Measurements from ENCODE around the gene LMO7. TPM values are rescaled to one million over a fixed set of nuclear protein-coding genes. Genes with fewer than 3 reads are reported as not detected.
"Not testable (repeated sequence)": the region's sequence is repeated elsewhere in the genome, so short reads cannot be mapped to it uniquely, and the experiment has no call there.

The LMO7 gene
- total RNA-seq, 1 experiment from 2014 or later: 130 TPM

- DNase-seq (ENCODE audit: low spot score): no peak
Measured at GRCh38 chr13:75699062-75699461, 62.9 kb downstream of the LMO7 start.

GRCh38 chr13:75699717-75700116 is 63.6 kb downstream of the LMO7 start:
- not testable (repeated sequence) for DNase-seq (ENCODE audit: low spot score)

DNA sequence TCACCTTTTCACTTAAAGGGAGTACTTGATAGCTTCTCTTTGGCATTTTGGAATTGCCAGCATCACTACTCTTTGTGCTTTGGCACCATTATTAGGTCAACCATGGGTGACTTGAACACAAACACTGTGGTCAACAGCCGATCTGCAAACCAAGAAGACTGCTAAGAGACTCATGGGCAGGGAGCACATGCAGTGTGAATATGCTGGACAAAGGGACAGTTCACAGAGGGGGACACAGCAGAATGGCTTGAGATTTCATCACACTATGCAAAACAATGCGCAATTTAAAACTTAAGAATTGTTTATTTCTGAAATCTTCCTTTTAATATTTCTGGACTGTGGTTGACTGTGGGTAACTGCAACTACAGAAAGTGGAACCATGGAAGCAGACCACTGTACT is 64.4 kb downstream of the LMO7 start:
- DNase-seq (ENCODE audit: low spot score): no peak

DNA sequence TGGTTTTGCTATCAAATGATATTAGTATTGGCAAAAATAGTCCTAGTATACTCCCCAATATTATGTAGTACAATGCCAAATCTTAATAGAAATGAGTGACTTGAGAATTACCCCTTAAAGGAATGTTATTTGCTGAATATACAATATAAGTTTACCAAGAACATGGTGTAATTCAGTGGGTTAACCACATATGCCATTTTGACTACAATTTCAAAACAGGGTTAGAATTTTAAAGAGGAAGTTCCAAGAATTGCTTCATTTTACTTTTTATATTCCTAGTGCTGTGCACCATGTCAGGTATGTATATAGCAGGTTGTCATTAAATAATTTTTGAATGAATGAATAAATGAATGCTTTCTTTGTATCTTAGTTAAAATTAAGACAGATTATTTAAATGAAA is 66.3 kb downstream of the LMO7 start:
- DNase-seq (ENCODE audit: low spot score): no peak

GRCh38 chr13:75703769-75704168 is 67.6 kb downstream of the LMO7 start:
- no peak for DNase-seq (ENCODE audit: low spot score)

DNA sequence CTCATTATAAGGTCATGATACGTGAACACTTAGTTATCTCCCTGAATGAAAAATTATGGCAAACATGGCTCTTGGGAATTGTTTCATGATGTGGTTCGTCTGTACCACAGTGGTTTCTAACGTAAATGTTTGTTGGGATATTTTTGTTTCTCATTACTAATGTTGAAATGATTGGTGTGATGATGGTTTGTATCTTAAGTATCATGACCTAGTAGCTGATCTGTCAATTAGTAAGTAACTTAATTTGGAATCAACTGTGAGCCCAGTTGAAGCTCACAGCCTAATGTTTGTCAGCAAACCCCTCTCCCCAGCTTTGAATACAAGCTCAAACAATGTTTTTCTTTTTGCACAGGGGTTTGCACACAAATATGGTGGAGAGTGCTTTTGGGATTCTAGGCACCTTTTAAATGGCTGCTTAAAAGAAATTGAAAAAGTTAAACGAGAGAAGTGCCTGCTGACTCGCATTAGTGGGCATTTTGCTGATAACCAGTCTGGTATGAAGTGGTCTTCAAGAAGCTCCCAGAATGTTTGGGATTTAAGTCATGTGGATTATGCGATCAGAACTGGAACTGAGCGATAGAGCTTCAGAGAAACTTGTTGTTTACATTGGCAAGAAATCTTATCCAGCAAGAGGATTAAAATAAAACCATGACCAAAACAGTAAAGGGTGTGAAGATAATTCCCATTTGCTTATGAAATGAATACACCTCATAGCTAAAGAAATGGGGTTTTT is 68.2 kb downstream of the LMO7 start:
- no peak for DNase-seq (ENCODE audit: low spot score)

GRCh38 chr13:75704927-75705288 is 68.8 kb downstream of the LMO7 start:
- peak; percentile 99 for DNase-seq (ENCODE audit: low spot score)

- peak; percentile 82 for DNase-seq (ENCODE audit: low spot score)
Measured at GRCh38 chr13:75705395-75705794, 69.3 kb downstream of the LMO7 start.

- DNase-seq (ENCODE audit: low spot score): no peak
Measured at GRCh38 chr13:75705908-75706307, 69.8 kb downstream of the LMO7 start.

DNA sequence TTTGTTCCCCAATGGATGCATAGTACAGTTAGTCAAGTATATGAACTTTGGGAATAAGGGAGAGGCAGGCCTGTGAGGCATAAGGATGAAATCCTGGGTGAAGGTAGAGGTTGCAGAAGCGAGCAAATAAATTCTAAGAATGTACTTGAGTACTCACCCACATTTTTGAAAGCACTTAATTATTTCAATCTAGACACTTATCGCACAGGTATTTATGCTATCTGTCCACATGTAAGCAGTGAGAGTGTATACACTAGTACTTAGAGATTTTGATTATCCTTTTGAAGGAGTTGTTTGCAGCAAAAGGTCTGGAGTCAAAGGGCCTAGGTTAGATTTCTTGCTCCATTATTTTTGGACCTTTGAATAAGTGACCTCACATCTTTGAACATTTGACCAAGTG is 77.7 kb downstream of the LMO7 start:
- no peak for DNase-seq (ENCODE audit: low spot score)

- peak; percentile 86 for DNase-seq (ENCODE audit: low spot score)
Measured at GRCh38 chr13:75715601-75716523, 79.7 kb downstream of the LMO7 start.

- DNase-seq (ENCODE audit: low spot score): no peak
Measured at GRCh38 chr13:75717525-75717924, 81.4 kb downstream of the LMO7 start.

GRCh38 chr13:75721307-75721706 is 85.2 kb downstream of the LMO7 start:
- DNase-seq (ENCODE audit: low spot score): no peak

GRCh38 chr13:75723901-75724300 is 87.8 kb downstream of the LMO7 start:
- peak; percentile 56 for DNase-seq (ENCODE audit: low spot score)

- peak; percentile 93 for DNase-seq (ENCODE audit: low spot score)
Measured at GRCh38 chr13:75724752-75725517, 88.8 kb downstream of the LMO7 start.

GRCh38 chr13:75725736-75726135 is 89.6 kb downstream of the LMO7 start:
- no peak for DNase-seq (ENCODE audit: low spot score)

GRCh38 chr13:75726306-75726705 is 90.2 kb downstream of the LMO7 start:
- DNase-seq (ENCODE audit: low spot score): peak; percentile 55

DNA sequence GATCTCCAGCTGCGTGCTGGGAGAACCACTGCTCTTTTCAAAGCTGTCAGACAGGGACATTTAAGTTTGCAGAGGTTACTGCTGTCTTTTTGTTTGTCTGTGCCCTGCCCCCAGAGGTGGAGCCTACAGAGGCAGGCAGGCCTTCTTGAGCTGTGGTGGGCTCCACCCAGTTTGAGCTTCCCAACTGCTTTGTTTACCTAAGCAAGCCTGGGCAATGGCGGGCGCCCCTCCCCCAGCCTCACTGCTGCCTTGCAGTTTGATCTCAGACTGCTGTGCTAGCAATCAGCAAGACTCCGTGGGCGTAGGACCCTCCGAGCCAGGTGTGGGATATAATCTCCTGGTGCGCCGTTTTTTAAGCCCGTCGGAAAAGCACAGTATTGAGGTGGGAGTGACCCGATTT is 97.0 kb downstream of the LMO7 start:
- DNase-seq (ENCODE audit: low spot score): not testable (repeated sequence)

DNA sequence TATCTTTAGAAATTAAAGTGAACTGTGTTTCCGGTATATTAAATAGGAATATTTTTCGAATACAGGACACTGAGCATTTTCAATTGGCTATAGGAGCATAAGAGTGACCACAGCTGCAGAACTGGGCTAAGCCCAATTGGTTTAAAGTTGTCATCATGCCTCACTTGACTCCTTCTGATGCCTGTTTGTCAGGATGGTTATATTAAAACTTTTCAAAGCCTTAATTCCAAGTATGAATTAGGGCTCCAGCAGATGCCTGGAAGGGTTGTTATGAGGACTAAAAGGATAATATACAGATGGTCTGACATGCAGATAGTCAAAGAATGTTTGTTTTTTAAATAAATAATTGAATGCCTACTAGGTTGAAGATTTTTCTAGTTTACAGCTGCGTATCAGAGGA is 100.0 kb downstream of the LMO7 start:
- DNase-seq (ENCODE audit: low spot score): no peak

DNA sequence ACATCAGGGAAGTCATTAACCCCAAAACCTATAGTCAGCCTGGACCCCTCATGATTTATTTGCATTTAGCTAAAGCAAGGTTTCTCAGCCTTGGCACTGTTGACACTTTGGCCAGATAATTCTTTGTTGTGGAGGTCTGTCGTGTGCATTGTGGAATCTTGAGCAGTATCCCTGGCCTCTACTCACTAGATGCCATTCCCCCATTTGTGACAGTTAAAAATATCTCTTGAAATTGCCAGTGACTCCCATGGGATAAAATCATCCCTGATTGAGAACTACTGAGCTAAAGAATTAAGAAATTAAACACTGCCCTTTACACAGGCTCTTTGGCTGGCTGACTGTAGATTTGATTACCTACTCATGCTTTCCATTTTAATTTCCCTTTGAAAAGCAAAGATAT is 102.7 kb downstream of the LMO7 start:
- no peak for DNase-seq (ENCODE audit: low spot score)

- DNase-seq (ENCODE audit: low spot score): no peak
Measured at GRCh38 chr13:75739244-75739868, 103.2 kb downstream of the LMO7 start.

GRCh38 chr13:75740031-75740430 is 103.9 kb downstream of the LMO7 start:
- no peak for DNase-seq (ENCODE audit: low spot score)
